Measurements from ENCODE around the gene TXN.

DNA sequence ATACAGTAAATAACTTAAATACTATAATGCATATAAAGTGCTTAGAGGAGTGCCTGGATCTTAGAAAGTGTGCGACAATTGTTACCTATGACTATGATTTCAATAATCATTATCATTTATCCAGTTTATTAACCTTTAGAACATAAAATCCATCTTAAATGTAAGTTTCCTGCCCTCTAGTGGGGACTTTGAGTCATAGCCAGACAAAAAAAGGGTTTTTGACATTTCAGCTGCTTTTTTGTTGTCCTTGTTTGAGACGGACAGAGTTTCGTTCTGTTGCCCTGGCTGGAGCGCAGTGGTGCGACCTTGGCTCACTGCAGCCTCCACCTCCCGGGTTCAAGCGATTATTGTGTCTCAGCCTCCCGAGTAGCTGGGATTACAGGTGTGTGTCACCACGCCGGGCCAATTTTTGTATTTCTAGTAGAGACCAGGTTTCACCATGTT is 38.6 kb downstream of the TXN start:
- TF ChIP-seq POLR2A (IDR thresholded peaks at IDR 0.05), result no peak
- TF ChIP-seq, protein P1, sequence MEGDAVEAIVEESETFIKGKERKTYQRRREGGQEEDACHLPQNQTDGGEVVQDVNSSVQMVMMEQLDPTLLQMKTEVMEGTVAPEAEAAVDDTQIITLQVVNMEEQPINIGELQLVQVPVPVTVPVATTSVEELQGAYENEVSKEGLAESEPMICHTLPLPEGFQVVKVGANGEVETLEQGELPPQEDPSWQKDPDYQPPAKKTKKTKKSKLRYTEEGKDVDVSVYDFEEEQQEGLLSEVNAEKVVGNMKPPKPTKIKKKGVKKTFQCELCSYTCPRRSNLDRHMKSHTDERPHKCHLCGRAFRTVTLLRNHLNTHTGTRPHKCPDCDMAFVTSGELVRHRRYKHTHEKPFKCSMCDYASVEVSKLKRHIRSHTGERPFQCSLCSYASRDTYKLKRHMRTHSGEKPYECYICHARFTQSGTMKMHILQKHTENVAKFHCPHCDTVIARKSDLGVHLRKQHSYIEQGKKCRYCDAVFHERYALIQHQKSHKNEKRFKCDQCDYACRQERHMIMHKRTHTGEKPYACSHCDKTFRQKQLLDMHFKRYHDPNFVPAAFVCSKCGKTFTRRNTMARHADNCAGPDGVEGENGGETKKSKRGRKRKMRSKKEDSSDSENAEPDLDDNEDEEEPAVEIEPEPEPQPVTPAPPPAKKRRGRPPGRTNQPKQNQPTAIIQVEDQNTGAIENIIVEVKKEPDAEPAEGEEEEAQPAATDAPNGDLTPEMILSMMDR (IDR thresholded peaks at IDR 0.05), result peak; percentile 49 to 65
- TF ChIP-seq POLR2AphosphoS5 (IDR thresholded peaks at IDR 0.05), result no peak
- TF ChIP-seq EP300 (IDR thresholded peaks at IDR 0.05), result no peak
